ENCODE measurements around the gene SLC25A23. TPM values are rescaled to one million over a fixed set of nuclear protein-coding genes. Genes with fewer than 3 reads are reported as not detected.

Gene SLC25A23
- total RNA-seq, 1 experiment from 2014 or later, result 73.5 TPM

DNA sequence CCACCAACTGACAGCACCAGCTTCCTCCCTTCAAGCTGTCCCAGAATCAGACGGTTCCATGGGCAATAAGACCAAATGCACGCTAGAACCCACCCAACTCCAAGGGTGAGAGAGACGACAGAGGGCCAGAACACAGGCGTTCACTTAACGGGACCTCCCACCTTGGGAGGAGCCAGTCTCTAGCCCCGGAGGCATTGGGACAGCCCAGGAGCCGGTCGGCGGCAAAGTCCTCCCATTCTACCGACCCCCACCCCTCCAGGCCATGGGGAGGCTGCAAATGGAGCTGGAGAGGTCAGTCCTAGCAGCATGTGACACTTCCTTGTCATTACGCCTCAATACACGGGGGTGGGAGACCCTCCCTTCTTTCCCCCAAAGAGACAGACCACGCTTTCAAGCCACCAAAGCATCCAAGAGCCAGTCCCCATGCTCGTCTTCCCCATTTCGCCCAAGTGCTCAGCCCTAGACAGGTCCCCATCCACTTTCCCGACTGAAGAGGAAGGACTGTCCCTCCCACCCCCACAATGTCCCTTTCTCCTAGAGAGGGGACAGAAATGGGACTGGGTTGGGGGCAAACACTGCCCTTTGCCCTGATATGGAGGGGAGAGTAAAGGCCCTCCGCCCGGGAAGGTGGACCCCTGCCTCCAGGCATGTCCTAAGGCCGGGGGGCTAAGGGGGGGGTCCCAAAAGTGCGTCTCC, 35.9 kb downstream of the SLC25A23 start:
- Mint-ChIP-seq H3K9me3 (ENCODE audit: unreplicated experiment) (no peaks in the 10 kb centered on the region), H3K4me1 (ENCODE audit: low read depth, unreplicated experiment) (peaks cover 6% of the 10 kb centered on the region), H3K36me3 (ENCODE audit: insufficient read depth, unreplicated experiment) (peaks cover 58% of the 10 kb centered on the region), H3K27ac (ENCODE audit: unreplicated experiment) (peak overlapping the region; percentile 50), H3K4me3 (ENCODE audit: unreplicated experiment) (peak overlapping the region; percentile 96), H3K27me3 (ENCODE audit: insufficient read depth, unreplicated experiment) (no peaks in the 10 kb centered on the region)
- CTCF ChIA-PET, result no interaction called here
- BruUV-seq (replicated peaks), result TSS peak; percentile 35
- POLR2A ChIA-PET, result no interaction called here
- peak in 1 of 2 experiments; percentile 64 for DNase-seq
- no peaks in the 10 kb centered on the region for H3K9me3 ChIP-seq
- intact Hi-C loops (cut with micrococcal nuclease; ENCODE audit: unreplicated experiment), result loop anchor here (2.0 to 10.0 kb wide), 2 partner anchors 41 to 149 kb away; partner anchors contain the start of genes CRB3 and MLLT1
- no peaks in the 10 kb centered on the region for H3K27me3 ChIP-seq (replicated peaks; ENCODE audit: control insufficient read depth, insufficient read depth, low read length)
- H3K4me3 ChIP-seq (ENCODE audit: low read depth, low read length), result peak overlapping the region; percentile 92
- no peak for TF ChIP-seq CTCF (IDR thresholded peaks at IDR 0.05; ENCODE audit: insufficient read depth in 1 of 2, low read depth in 1 of 2, low read length in 1 of 2, severe bottlenecking in 1 of 2, unreplicated experiment in 1 of 2)
- peaks cover 2% of the 10 kb centered on the region for H3K36me3 ChIP-seq (ENCODE audit: control insufficient read depth, insufficient read depth, low read length)
- peaks cover 20% of the 10 kb centered on the region for H3K4me1 ChIP-seq

- no peak for DNase-seq
- intact Hi-C loops (cut with micrococcal nuclease; ENCODE audit: unreplicated experiment), result loop anchor here (10.0 kb wide), 1 partner anchor 147 kb away; the partner anchor contains the start of gene MLLT1
- Mint-ChIP-seq H3K4me1 (ENCODE audit: low read depth, unreplicated experiment) (peaks cover 2% of the 10 kb centered on the region), H3K9me3 (ENCODE audit: unreplicated experiment) (no peaks in the 10 kb centered on the region), H3K4me3 (ENCODE audit: unreplicated experiment) (no peak overlapping the region), H3K36me3 (ENCODE audit: insufficient read depth, unreplicated experiment) (peaks cover 81% of the 10 kb centered on the region), H3K27ac (ENCODE audit: unreplicated experiment) (no peak overlapping the region), H3K27me3 (ENCODE audit: insufficient read depth, unreplicated experiment) (no peaks in the 10 kb centered on the region)
- Histone ChIP-seq H3K9me3 (no peaks in the 10 kb centered on the region), H3K27me3 (replicated peaks; ENCODE audit: control insufficient read depth, insufficient read depth, low read length) (no peaks in the 10 kb centered on the region), H3K4me1 (peaks cover 18% of the 10 kb centered on the region), H3K36me3 (ENCODE audit: control insufficient read depth, insufficient read depth, low read length) (peaks cover 5% of the 10 kb centered on the region), H3K4me3 (ENCODE audit: low read depth, low read length) (no peak overlapping the region)
- no peak for TF ChIP-seq CTCF (IDR thresholded peaks at IDR 0.05; ENCODE audit: insufficient read depth in 1 of 2, low read depth in 1 of 2, low read length in 1 of 2, severe bottlenecking in 1 of 2, unreplicated experiment in 1 of 2)
- ChIA-PET CTCF (no interaction called here), POLR2A (no interaction called here)
- BruUV-seq (replicated peaks), result no TSS peak
Measured at GRCh38 chr19:6421075-6422014, 38.2 kb downstream of the SLC25A23 start.

- no peak overlapping the region for H3K4me3 ChIP-seq (ENCODE audit: low read depth, low read length)
- POLR2A ChIA-PET, result no interaction called here
- H3K27me3 Mint-ChIP-seq (ENCODE audit: insufficient read depth, unreplicated experiment), result no peaks in the 10 kb centered on the region
Measured at GRCh38 chr19:6418562-6418932, 41.0 kb downstream of the SLC25A23 start.

More at GRCh38 chr19:6418562-6418932, 41.0 kb downstream of the SLC25A23 start:
- peaks cover 7% of the 10 kb centered on the region for H3K36me3 ChIP-seq (ENCODE audit: control insufficient read depth, insufficient read depth, low read length)
- no peak for DNase-seq
- H3K4me1 Mint-ChIP-seq (ENCODE audit: low read depth, unreplicated experiment), result peaks cover 5% of the 10 kb centered on the region
- H3K4me1 ChIP-seq, result peaks cover 8% of the 10 kb centered on the region
- H3K9me3 ChIP-seq, result no peaks in the 10 kb centered on the region
- CTCF ChIA-PET, result no interaction called here
- no peak for TF ChIP-seq CTCF (IDR thresholded peaks at IDR 0.05; ENCODE audit: insufficient read depth in 1 of 2, low read depth in 1 of 2, low read length in 1 of 2, severe bottlenecking in 1 of 2, unreplicated experiment in 1 of 2)
- H3K36me3 Mint-ChIP-seq (ENCODE audit: insufficient read depth, unreplicated experiment), result peaks cover 94% of the 10 kb centered on the region
- H3K27ac Mint-ChIP-seq (ENCODE audit: unreplicated experiment), result no peak overlapping the region
- no peaks in the 10 kb centered on the region for H3K9me3 Mint-ChIP-seq (ENCODE audit: unreplicated experiment)
- H3K27me3 ChIP-seq (replicated peaks; ENCODE audit: control insufficient read depth, insufficient read depth, low read length), result no peaks in the 10 kb centered on the region
- BruUV-seq (replicated peaks), result no TSS peak
- H3K4me3 Mint-ChIP-seq (ENCODE audit: unreplicated experiment), result no peak overlapping the region
- intact Hi-C loops (cut with micrococcal nuclease; ENCODE audit: unreplicated experiment), result no loop called here

Data from Caco-2 (cell line).